Colon (tissue), 2 donors: ENCODE data around the gene OR52B2.
"Not testable (repeated sequence)": the region's sequence is repeated elsewhere in the genome, so short reads cannot be mapped to it uniquely, and the experiment has no call there.

Experiments
- FAIRE-seq: peaks from 2 replicates; lab custom pipeline; 2012; peaks lifted over from hg19 to GRCh38; lab: Jason Lieb, UNC
- donor health status: control.
- donor health status: control.

Gene OR52B2

DNA sequence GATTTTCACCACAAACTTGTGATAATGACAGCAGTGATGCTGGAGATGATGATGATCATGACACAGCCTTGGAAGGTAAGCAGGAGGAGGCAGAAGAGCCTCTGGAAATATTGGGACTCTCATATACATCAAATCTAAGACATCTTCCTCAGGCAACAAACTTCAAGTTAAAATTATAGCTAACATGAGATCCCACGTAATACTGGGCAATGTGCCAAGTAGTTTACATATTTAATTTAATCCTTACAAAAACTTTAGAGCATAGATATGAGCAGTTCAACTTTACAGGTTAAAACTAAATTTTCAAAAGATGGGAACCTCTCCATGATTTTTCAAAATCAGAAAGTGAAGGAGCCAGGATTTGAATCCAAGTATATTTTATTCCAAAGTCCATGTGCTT, 19.0 kb downstream of the OR52B2 start:
- no peak for FAIRE-seq

DNA sequence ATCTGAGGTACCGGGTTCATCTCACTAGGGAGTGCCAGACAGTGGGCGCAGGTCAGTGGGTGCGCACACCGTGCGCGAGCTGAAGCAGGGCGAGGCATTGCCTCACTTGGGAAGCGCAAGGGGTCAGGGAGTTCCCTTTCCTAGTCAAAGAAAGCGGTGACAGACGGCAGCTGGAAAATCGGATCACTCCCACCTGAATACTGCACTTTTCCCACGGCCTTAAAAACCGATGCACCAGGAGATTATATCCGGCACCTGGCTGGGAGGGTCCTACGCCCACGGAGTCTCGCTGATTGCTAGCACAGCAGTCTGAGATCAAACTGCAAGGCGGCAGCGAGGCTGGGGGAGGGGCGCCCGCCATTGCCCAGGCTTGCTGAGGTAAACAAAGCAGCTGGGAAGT, 26.4 kb downstream of the OR52B2 start:
- FAIRE-seq: not testable (repeated sequence)

DNA sequence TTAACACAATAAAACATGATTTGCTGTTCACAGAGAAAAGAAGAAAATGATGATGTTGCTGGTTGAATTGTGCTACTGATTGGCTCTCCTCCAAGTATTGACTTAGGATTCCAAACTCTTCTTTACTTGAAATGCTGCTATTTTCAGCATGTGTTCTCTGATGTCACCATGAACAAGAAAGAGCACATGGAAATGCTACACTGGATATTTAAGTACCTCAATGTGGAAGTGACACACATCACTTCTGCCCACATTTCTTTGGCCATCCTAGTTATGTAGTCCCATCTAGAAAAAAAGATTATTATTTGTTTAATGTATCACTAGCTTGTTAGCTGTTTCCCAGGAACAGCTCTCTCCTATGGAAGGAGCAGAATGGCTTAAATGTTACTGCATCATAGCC, 27.2 kb downstream of the OR52B2 start:
- FAIRE-seq: no peak

DNA sequence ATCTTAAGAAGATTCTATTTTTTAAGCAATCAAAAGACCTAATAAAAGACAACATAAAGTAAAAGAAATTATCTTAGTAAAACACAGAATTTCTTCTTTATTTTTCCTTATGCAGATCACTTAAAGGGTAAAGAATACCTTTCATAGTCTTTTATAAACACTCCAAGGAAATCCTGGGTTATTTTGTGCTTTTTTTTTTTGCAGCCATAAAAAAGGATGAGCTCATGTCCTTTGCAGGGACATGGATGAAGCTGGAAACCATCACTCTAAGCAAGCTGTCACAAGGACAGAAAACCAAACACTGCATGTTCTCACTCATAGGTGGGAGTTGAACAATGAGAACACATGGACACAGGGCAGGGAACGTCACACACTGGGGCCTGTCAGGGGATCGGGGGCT, 34.2 kb downstream of the OR52B2 start:
- not testable (repeated sequence) for FAIRE-seq

DNA sequence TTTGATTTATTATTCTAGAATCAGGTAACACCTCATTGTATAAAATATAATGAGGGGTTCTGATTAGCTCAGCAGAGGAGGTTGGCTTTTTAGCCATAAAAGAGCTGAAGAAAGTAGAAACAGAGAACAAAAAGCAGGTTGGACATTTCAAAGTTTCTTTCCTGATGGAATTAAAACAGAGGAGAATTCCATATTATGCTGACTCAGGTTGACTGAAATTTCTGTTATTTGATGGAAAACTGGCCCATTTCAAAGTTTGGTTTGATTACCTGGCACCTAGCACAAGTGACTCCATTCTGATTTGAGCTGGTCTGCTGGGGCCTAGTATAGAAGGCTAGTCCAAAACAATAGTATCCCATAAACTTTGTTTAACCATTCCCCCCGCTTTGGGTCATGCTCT, 37.7 kb downstream of the OR52B2 start:
- no peak for FAIRE-seq

DNA sequence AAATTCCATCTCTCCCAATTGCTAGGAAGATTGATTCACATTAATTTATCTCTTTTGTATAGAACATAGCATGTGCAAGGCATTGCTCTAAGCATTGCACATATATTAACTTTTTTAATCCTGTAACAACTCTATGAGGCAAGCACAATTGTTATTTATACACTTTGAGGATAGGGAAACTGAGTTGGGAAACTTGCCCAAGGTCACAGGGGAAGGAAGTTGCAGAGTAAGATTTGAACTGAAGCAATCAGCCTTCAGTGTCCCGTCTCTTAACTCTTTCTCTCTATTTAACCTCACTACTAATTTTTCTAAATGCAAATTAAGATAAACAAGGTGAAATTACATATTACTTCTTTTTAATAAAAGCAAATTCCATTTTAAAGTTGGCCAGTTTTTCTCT, 40.5 kb downstream of the OR52B2 start:
- FAIRE-seq: no peak

DNA sequence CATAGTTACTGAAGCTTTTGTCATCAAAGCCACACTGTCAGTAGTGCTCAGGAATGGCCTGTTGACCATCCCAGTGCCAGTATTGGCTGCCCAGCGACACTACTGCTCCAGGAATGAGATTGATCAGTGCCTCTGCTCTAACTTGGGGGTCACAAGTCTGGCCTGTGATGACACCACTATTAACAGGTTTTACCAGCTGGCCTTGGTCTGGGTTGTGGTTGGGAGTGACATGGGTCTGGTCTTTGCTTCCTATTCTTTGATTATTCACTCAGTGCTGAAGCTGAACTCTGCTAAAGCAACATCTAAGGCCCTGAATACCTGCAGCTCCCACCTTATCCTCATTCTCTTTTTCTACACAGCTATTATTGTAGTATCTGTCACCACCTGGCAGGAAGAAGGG, 41.1 kb downstream of the OR52B2 start:
- FAIRE-seq: no peak

- FAIRE-seq: no peak
These were observed 42.2 kb downstream of the OR52B2 start for GRCh38 chr11:6127881-6128280.

GRCh38 chr11:6124245-6124644, 45.9 kb downstream of the OR52B2 start:
- no peak for FAIRE-seq
